ENCODE results near the gene GRXCR1.
A peak's percentile ranks its signal among the peaks of the same experiment; 100 is the strongest.

The GRXCR1 gene

DNA sequence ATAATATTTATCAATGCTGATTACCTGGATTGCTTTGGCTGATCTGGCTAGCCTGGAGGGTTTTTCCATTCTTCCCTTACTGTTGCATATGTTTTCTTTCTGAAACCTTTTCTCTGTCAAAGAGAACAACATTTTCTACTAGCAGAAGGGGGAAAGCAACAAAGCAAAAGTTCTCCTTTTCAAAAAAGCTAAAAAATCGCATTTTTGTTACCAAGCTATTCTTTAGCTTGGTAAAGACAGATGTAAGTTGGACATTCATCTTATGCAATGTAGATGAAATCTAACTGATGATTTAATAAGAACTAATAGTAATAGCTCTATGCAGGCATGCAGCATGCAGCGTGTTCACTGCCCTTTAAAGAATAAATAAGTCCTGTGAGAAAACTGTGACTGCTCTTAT, at the start of gene GRXCR1:
GRXCR1 (plus strand) TSS at position 301 of the 400 bp plus-strand sequence. CDS start 554 bp downstream, outside the sequence.
- TF ChIP-seq, protein P1, sequence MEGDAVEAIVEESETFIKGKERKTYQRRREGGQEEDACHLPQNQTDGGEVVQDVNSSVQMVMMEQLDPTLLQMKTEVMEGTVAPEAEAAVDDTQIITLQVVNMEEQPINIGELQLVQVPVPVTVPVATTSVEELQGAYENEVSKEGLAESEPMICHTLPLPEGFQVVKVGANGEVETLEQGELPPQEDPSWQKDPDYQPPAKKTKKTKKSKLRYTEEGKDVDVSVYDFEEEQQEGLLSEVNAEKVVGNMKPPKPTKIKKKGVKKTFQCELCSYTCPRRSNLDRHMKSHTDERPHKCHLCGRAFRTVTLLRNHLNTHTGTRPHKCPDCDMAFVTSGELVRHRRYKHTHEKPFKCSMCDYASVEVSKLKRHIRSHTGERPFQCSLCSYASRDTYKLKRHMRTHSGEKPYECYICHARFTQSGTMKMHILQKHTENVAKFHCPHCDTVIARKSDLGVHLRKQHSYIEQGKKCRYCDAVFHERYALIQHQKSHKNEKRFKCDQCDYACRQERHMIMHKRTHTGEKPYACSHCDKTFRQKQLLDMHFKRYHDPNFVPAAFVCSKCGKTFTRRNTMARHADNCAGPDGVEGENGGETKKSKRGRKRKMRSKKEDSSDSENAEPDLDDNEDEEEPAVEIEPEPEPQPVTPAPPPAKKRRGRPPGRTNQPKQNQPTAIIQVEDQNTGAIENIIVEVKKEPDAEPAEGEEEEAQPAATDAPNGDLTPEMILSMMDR (IDR thresholded peaks at IDR 0.05; ENCODE audit: borderline replicate concordance, control extremely low read depth, extremely low read depth, insufficient read depth, missing control alignments) = no peak
- DNase-seq (ENCODE audit: low spot score) = no peak
- in situ Hi-C loops (cut with MboI; ENCODE audit: low sequenced_read_pairs, unreplicated experiment) = no loop called here

DNA sequence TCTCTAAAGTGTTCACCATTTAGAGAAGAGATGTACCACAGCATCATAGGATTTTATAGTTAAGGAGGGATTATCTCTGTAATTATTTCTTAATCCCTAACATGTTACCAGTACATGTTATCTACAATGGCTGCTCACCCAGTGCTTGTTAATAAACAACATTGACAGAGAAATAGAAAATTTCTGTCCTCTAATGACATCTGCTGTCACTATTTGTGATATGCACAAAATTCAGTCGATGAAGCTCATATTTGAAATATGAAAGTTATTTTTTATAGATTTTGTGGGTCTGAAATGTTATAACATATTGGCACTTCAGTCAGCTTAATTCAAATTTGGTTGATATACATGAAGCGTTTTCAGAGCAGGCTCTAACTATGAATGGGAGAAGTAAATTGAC, 48.8 kb upstream of the GRXCR1 start:
- in situ Hi-C loops (cut with MboI; ENCODE audit: low sequenced_read_pairs, unreplicated experiment) = no loop called here
- DNase-seq (ENCODE audit: low spot score) = no peak
- TF ChIP-seq, protein P1 (IDR thresholded peaks at IDR 0.05; ENCODE audit: borderline replicate concordance, control extremely low read depth, extremely low read depth, insufficient read depth, missing control alignments) = no peak

DNA sequence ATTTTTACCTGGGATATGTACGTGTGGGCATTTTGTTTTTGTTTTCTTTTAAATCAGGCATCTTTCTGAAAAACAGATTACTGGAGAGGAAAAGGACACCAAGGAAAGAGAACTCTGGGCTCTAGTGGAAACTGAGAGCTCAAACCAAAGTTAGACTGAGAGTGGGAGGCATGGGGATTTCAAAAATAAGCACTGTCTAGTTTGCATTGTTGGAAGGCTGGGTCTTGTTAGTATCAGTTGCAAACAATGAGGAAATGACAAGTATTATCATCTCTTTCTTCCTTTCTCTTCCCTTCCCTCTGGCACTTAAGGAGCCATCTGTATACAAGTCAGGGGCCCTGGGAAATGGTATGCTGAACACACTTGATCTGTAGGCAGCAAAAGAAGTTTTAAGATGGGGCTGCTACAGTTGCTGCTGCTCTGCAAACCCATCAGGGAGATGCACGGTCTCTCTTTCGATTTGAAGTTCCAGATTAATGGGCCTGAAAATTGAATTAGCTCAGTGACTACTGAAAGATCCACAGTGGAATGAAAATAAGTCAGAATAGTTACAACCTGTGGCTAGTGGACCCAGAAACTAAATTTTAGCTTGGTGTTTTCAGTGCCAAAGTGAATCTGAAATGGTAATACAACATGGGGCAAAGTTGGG, 48.0 kb upstream of the GRXCR1 start:
- in situ Hi-C loops (cut with MboI; ENCODE audit: low sequenced_read_pairs, unreplicated experiment) = no loop called here
- TF ChIP-seq, protein P1 (IDR thresholded peaks at IDR 0.05; ENCODE audit: borderline replicate concordance, control extremely low read depth, extremely low read depth, insufficient read depth, missing control alignments) = no peak
- no peak for DNase-seq (ENCODE audit: low spot score)

DNA sequence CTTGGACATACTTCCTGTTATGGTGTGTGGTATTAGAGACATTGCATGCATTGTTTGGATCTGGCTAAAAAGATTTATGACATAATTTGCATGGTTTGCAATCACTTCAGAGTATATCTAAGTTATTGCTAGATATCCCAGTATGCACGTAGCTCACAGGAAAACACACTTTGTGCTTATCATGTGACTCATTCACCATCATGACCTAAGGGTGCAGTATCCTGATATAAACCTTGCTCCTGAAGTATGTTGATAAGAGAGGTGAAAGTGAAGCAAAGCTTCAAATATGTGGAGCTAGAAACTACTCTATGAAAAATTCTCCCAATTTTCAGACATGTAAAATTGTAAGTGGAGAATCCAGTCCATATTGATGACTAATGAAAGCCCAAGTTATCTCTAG, 46.9 kb upstream of the GRXCR1 start:
- TF ChIP-seq, protein P1 (IDR thresholded peaks at IDR 0.05; ENCODE audit: borderline replicate concordance, control extremely low read depth, extremely low read depth, insufficient read depth, missing control alignments) = no peak
- in situ Hi-C loops (cut with MboI; ENCODE audit: low sequenced_read_pairs, unreplicated experiment) = no loop called here
- no peak for DNase-seq (ENCODE audit: low spot score)

DNA sequence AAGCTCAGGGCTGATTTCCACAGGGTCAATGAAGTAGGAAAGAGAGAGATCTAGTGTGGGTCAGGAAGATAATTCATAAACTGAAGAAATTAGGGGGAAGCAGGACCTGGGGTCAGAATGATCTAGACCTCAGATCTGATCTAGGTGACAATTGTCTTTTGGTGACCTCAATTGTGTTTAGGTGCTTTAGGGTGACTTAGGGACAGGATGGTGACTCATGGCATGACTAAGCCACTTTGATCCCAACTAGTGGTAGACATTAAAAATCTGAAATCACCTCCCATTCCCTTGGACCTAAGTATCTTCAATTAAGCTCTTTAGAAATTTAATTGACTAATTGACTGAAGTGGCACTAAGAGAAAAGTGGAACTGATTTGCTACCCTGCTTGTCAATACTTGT, 36.7 kb upstream of the GRXCR1 start:
- TF ChIP-seq, protein P1 (IDR thresholded peaks at IDR 0.05; ENCODE audit: borderline replicate concordance, control extremely low read depth, extremely low read depth, insufficient read depth, missing control alignments) = no peak
- no peak for DNase-seq (ENCODE audit: low spot score)
- in situ Hi-C loops (cut with MboI; ENCODE audit: low sequenced_read_pairs, unreplicated experiment) = loop anchor here (10.0 to 25.0 kb wide), 2 partner anchors 291 to 493 kb away; no protein-coding TSS in a partner anchor

DNA sequence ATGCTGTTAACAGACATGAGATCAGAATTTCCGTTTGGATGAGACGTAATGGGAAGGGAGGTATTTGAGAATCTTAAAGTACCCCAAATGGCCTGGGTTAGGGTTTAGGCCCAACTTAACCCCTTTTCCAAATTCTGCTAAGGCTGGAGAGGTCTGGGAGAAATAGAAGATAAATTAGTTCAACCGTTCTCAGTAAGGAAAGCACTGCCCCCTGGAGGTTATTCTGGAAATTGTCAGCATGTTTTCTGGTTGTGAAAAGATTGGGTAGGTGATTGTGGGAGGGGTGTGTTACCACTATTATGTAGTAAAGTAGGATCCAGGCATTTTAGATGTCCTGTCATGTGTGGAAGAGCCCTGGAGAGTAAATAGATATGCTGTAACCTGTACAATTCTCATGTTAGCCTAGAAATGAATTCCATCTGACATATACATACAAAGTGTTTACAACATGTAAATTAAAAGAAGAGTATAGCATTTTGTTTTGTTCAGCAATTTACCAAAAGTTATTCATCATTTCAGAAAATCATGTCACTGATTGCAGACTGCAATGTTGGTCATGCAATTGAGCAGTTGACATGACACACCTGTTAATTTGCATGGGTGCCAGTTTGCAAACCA, 26.8 kb upstream of the GRXCR1 start:
- in situ Hi-C loops (cut with MboI; ENCODE audit: low sequenced_read_pairs, unreplicated experiment) = loop anchor here (25.0 kb wide), 1 partner anchor 503 kb away; no protein-coding TSS in a partner anchor
- peak; percentile 30 for DNase-seq (ENCODE audit: low spot score)
- TF ChIP-seq, protein P1 (IDR thresholded peaks at IDR 0.05; ENCODE audit: borderline replicate concordance, control extremely low read depth, extremely low read depth, insufficient read depth, missing control alignments) = peak; percentile 63
